Psoas muscle (tissue), 8 donors: Measurements from ENCODE around the gene SMCP. TPM values are rescaled to one million over a fixed set of nuclear protein-coding genes. Genes with fewer than 3 reads are reported as not detected.
A peak's percentile ranks its signal among the peaks of the same experiment; 100 is the strongest.

Experiments
- ATAC-seq, 4 donors: fragments of 200-7000 bp; cut with Tn5 transposase; one replicate each; pipeline ENCODE4 v1.9.1; 2020; ENCODE audit warnings: moderate library complexity in 3 of 4, mild to moderate bottlenecking in 2 of 4
- DNase-seq, 2 donors: peaks; one replicate each; pipeline ENCODE4 v3.0.0-alpha.2; 2020
- H3K27ac ChIP-seq: fragments of 200-600 bp; one replicate; pipeline ENCODE4 v1.8.0; 2022
- H3K27me3 ChIP-seq, 3 donors: fragments of 200-600 bp in 1 of 3; one replicate each; pipeline versions ENCODE4 v1.6.1 to v1.8.0; 2013 to 2022; ENCODE audit warnings: low read length in 2 of 3, mild to moderate bottlenecking in 2 of 3, moderate library complexity in 1 of 3; ENCODE audit not compliant: insufficient read depth in 3 of 3
- H3K36me3 ChIP-seq, 2 donors: fragments of 200-600 bp in 1 of 2; one replicate each; pipeline versions ENCODE4 v1.6.1 to v1.8.0; 2013 to 2022; ENCODE audit warnings: low read depth in 1 of 2, mild to moderate bottlenecking in 1 of 2, moderate library complexity in 1 of 2; ENCODE audit not compliant: insufficient read depth in 1 of 2
- H3K4me1 ChIP-seq: fragments of 200-600 bp; one replicate; pipeline ENCODE4 v1.8.0; 2022
- H3K4me3 ChIP-seq: fragments of 200-600 bp; one replicate; pipeline ENCODE4 v1.8.0; 2022; ENCODE audit warnings: mild to moderate bottlenecking
- H3K9me3 ChIP-seq: fragments of 200-600 bp; one replicate; pipeline ENCODE4 v1.8.0; 2022
- WGBS, 3 donors: extraction: QIAGEN DNeasy Blood & Tissue Kit; methylation state at CpG; one replicate each; pipeline versions ENCODE4 v1.1.6 to v1.1.7; 2013; 5-methylcytosine and 5-hydroxymethylcytosine counted together
- intact Hi-C, 2 donors: fragments of 100-400 bp; cut with DNase I; formaldehyde crosslinking; loops; one replicate each; pipeline versions ENCODE4 v1.11.0 to v1.14.2; 2022
- polyA plus RNA-seq, 3 donors: library from polyadenylated mRNA; stranded (reverse); fragments of 200-250 nt; gene quantifications; one replicate each; pipeline ENCODE4 v1.2.3, GENCODE V29; 2013
- total RNA-seq, 4 donors: library from RNA; stranded (reverse); fragmentation: NEBNext Ultra II Directional in 2 of 4; extraction: Animal tissue kit (Norgen Biotek cat#: 25700) in 2 of 4; gene quantifications; one replicate each; pipeline versions ENCODE4 v1.2.1 to v1.2.4, GENCODE V29; 2021 to 2023
- TF ChIP-seq, protein P1 (sequence below): fragments of 200-600 bp; IDR thresholded peaks from one replicate; pipeline ENCODE4 v1.8.0; 2022; ENCODE audit warnings: antibody characterized with exemption
- donor health status: healthy with polysubstance abuse.
- donor health status: DM: no; HTN: no; CAD: no; lungs with moderate emphysema.
- donor health status: Bipolar disorder and iron deficiency.
- donor health status: healthy.
- donor health status: DM: yes; HTN: yes; CAD: no.
- donor health status: DM: no; HTN: no; CAD: no.
- donor health status: DM: no; HTN: no; CAD: no.
- donor health status: DM: yes; HTN: yes; CAD: no.

SMCP gene
- total and polyA plus RNA-seq, 7 donors: not detected

DNA sequence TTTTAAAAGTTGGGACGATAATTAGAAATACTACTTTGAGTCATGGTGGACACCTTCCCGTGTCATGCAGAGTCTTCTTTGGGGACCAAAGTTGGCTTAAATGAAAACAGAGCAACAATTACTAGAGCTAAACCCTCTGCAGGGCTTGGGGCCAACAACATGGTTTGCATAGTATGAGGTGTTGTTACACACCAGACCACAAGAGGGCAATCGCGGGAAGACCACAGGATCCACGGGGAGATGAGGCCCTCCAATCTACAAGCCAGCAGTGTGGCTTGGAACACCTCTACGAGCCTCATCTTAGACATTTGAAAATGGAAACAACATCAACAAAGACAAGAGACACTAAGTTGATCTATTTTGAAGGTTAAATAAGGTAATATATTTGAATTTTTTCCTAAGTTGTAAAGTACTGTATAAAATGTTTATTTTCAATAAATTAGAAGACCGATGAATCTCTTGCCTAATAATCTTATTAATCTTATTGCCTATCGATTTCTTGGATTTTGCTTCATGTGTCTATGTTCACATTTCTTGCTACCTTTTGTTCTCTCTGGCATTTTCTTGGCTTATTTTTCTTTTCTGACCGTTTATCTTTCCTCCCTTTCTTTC is 8.2 kb upstream of the SMCP start:
- TF ChIP-seq, protein P1, sequence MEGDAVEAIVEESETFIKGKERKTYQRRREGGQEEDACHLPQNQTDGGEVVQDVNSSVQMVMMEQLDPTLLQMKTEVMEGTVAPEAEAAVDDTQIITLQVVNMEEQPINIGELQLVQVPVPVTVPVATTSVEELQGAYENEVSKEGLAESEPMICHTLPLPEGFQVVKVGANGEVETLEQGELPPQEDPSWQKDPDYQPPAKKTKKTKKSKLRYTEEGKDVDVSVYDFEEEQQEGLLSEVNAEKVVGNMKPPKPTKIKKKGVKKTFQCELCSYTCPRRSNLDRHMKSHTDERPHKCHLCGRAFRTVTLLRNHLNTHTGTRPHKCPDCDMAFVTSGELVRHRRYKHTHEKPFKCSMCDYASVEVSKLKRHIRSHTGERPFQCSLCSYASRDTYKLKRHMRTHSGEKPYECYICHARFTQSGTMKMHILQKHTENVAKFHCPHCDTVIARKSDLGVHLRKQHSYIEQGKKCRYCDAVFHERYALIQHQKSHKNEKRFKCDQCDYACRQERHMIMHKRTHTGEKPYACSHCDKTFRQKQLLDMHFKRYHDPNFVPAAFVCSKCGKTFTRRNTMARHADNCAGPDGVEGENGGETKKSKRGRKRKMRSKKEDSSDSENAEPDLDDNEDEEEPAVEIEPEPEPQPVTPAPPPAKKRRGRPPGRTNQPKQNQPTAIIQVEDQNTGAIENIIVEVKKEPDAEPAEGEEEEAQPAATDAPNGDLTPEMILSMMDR: peak; percentile 56
- H3K27me3 ChIP-seq: no peaks in the 10 kb centered on the region
- H3K36me3 ChIP-seq: no peaks in the 10 kb centered on the region
- DNase-seq: peak in 1 of 2 donors; percentile 35
- WGBS, 3 donors: 31 to 39% (median 34%) methylated on average over 9 of the region's 9 CpGs
- no peaks in the 10 kb centered on the region for H3K9me3 ChIP-seq
- no peak overlapping the region for H3K27ac ChIP-seq
- no peaks in the 10 kb centered on the region for H3K4me1 ChIP-seq
- ATAC-seq: no peak
- intact Hi-C loops: no loop called here
- no peak overlapping the region for H3K4me3 ChIP-seq

DNA sequence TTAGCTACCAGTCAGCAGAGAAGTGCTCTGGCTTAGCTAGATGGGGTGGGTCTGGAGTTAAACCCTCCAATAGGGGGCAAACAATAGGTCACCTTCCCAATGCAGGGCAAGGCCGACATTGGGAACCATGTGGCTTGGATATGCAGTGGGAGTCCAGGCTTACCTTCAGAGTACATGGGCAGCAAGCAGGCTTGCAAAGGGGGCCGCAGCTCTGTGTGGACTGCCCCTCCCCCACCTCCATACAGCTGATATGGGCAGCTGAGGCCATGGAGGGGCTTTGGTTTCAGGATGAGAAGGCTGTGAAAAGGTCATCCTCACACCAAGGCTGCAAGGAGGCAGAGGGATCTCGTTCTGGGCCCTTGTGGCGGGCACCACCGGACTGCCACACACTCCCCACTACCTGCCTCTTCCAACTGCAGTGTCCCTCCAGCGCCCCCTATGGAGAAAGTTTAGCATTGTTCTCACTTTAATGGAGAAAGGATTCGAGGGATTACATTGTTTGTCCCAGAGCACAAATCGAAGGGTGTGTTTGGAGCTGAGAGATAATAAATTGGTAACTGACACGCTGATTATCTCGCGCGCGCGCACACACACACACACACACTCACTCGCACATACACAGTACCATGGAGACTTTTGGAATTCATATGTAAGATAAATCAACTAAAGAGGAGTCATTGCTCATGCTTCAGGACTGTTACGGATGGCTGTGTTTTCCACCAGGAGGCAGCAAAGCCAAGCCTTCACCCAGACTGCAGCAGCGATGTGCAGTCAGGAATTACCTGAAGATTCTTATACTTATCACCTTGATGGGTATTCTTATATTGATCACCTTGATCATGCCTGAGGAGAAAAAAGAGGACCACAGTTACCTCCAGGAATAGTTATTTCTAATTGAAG is 7.0 kb upstream of the SMCP start:
- Histone ChIP-seq H3K9me3 (no peaks in the 10 kb centered on the region), H3K4me1 (no peaks in the 10 kb centered on the region), H3K27ac (no peak overlapping the region), H3K27me3 (no peaks in the 10 kb centered on the region), H3K4me3 (no peak overlapping the region), H3K36me3 (no peaks in the 10 kb centered on the region)
- TF ChIP-seq, protein P1: no peak
- ATAC-seq: no peak
- intact Hi-C loops: no loop called here
- DNase-seq: no peak
- WGBS, 3 donors: 39 to 56% (median 51%) methylated on average over 16 to 17 of the region's 17 CpGs

DNA sequence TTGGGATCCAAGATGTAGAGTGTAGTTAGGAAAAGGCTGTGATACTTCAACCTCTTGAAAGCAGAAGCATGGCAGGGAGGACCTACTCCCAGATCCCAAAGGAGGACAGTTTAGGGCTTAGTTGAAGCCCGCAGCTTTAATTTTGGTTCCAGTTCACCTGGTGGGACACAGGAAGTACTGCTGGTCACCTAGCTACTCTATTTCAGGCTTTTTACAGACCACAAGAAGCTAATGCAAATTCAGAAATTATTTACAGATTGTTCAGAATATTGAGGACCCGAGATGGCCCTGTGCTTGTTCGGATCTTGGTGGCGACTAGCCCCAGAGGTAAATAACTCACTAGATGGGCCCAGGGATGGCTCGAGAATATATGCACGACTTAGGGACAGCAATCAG is 6.4 kb upstream of the SMCP start:
- intact Hi-C loops: no loop called here
- Histone ChIP-seq H3K4me1 (no peaks in the 10 kb centered on the region), H3K27me3 (no peaks in the 10 kb centered on the region), H3K9me3 (no peaks in the 10 kb centered on the region), H3K27ac (no peak overlapping the region), H3K36me3 (no peaks in the 10 kb centered on the region), H3K4me3 (no peak overlapping the region)
- no peak for DNase-seq
- TF ChIP-seq, protein P1: no peak
- 80 to 88% (median 84%) methylated on average over 6 of the region's 6 CpGs for WGBS, 3 donors
- ATAC-seq: no peak

DNA sequence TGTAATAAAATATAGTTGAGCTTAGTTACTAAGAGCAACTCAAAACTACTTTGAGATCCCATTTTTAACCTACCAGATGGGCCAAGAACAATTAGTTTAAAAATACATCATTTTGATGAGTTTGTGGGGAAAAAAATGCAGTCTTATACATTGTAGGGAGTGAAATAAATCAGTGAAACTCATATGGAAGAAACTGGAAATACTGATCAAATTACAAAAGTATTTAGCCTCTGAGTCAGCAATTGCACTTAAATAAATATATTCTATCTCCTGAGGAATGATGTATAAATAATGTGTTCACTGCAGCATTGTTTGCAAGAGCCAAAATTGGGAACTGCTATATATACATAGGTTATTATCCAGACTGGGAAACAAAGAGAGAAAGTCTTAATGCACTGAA is 4.6 kb upstream of the SMCP start:
- intact Hi-C loops: no loop called here

More for the DNA sequence above, 4.6 kb upstream of the SMCP start:
- Histone ChIP-seq H3K9me3 (no peaks in the 10 kb centered on the region), H3K36me3 (no peaks in the 10 kb centered on the region), H3K4me3 (no peak overlapping the region), H3K27ac (no peak overlapping the region), H3K27me3 (no peaks in the 10 kb centered on the region), H3K4me1 (no peaks in the 10 kb centered on the region)
- ATAC-seq: no peak
- no peak for DNase-seq
- TF ChIP-seq, protein P1: no peak
